PC-3 (cell line): ENCODE data around the gene TAGAP.

Experiments
- CTCF ChIP-seq: fragments of 300-600 bp; sonication (generic); conservative IDR thresholded peaks from 2 replicates; pipeline ENCODE4 v1.5.1; 2017; ENCODE audit warnings: antibody characterized with exemption, low read depth, mild to moderate bottlenecking, low read length
- EZH2 ChIP-seq: fragments of 300-600 bp; sonication (generic); IDR thresholded peaks from one replicate; pipeline ENCODE4 v1.6.1; 2017; ENCODE audit warnings: antibody characterized with exemption, mild to moderate bottlenecking, low read length; ENCODE audit not compliant: unreplicated experiment
- EZH2phosphoT487 ChIP-seq: fragments of 300-600 bp; sonication (generic); IDR thresholded peaks from 2 replicates; pipeline ENCODE4 v1.6.1; 2018; ENCODE audit warnings: mild to moderate bottlenecking, antibody characterized with exemption, low read length, borderline replicate concordance

GRCh38 chr6:159084493-159085091 lies 39.8 kb upstream of the TAGAP start:
- no peak for TF ChIP-seq CTCF
- TF ChIP-seq EZH2phosphoT487 = no peak
- no peak for TF ChIP-seq EZH2
